A673 (cell line): ENCODE measurements around the gene SUN3.

ENCODE experiments used
- CTCF ChIP-seq: fragments of 300-800, 200-600 bp; sonication (generic); conservative IDR thresholded peaks from 2 replicates; pipeline ENCODE4 v1.5.1; 2017; ENCODE audit warnings: low read depth, mild to moderate bottlenecking, antibody characterized with exemption, low read length, moderate library complexity, mixed read lengths
- EZH2 ChIP-seq: fragments of 200-600 bp; sonication (generic); IDR thresholded peaks from 2 replicates; pipeline ENCODE4 v1.6.1; 2017; ENCODE audit warnings: borderline replicate concordance, low read depth, mild to moderate bottlenecking, mixed read lengths, antibody characterized with exemption, low read length; ENCODE audit not compliant: poor library complexity, severe bottlenecking

DNA sequence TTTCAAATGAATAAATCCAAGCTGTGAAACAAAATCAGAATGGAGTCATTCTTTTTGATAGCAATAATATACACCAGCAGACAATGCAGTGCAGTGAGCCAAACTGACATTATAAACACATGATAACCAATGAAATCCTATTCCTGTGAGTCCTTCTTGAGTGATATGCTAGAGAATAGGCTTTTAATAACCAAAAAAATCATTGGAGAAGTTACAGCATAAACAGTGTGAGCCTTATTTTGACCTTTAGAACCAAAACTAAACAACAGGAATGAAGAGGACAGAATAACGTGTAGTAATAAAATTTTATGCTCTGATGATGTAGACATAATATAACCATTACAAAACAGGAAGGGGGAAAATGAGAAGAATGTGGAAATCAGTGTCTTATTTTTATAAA, 58.1 kb downstream of the SUN3 start:
- TF ChIP-seq CTCF: no peak
- TF ChIP-seq EZH2: no peak
